Hepatocyte (in vitro differentiated cells): Measurements from ENCODE around the gene LITAF.

Source experiments
- CTCF ChIP-seq: fragments of 200-600 bp; sonication (generic); IDR thresholded peaks from 2 replicates; pipeline ENCODE4 v1.5.1; 2016; ENCODE audit warnings: antibody characterized with exemption, mild to moderate bottlenecking; ENCODE audit not compliant: poor library complexity
- EZH2phosphoT487 ChIP-seq: fragments of 200-600 bp; sonication (generic); IDR thresholded peaks from one replicate; pipeline ENCODE4 v1.6.1; 2018; ENCODE audit warnings: antibody characterized with exemption, mild to moderate bottlenecking, low read depth, moderate library complexity; ENCODE audit not compliant: unreplicated experiment, severe bottlenecking

- TF ChIP-seq CTCF (no peak), EZH2phosphoT487 (no peak)
Observed at GRCh38 chr16:11510178-11510973, 76.3 kb downstream of the LITAF start.
